Tibial nerve (tissue), 4 donors: ENCODE results near the gene MED28.

ENCODE experiments used
- EP300 ChIP-seq, 2 donors: sonication (generic); formaldehyde crosslinking; IDR thresholded peaks; one replicate each; pipeline ENCODE4 v1.6.1; 2017; ENCODE audit warnings: antibody characterized with exemption in 2 of 2, mild to moderate bottlenecking in 1 of 2
- POLR2A ChIP-seq, 2 donors: fragments of 450-650 bp; IDR thresholded peaks; one replicate each; pipeline ENCODE4 v1.6.1; 2017; ENCODE audit warnings: antibody characterized with exemption in 2 of 2, mild to moderate bottlenecking in 2 of 2, moderate library complexity in 2 of 2
- TF ChIP-seq, protein P1 (sequence below), 5 experiments: fragments of 200-600 bp in 3 of 5; fragments of 450-650 bp in 2 of 5; sonication (generic) in 3 of 5; IDR thresholded peaks; one replicate each; pipeline ENCODE4 v1.5.1; 2016 to 2019; ENCODE audit warnings: antibody characterized with exemption in 5 of 5, mild to moderate bottlenecking in 3 of 5, moderate library complexity in 2 of 5

DNA sequence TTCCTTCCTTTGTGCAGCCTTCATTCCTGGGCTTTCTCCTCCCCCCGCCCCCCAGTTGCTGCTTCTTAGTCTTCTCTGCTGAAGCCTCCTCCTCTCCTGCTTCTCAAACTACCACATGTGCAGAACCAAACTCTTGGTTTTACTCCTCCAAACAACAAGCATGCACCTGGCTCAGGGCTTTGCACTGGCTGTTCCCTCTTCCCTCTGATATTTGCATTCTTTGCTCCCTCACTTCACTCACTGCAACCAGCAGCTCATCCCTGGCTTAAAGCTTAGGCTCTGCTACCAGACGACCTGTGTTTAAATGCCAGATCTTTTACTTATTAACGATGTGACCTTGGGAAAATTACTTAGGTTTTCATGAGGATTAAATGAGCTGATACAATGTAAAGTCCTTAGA is 51.4 kb downstream of the MED28 start:
- TF ChIP-seq POLR2A (IDR thresholded peaks at IDR 0.05), result no peak
- TF ChIP-seq, protein P1, sequence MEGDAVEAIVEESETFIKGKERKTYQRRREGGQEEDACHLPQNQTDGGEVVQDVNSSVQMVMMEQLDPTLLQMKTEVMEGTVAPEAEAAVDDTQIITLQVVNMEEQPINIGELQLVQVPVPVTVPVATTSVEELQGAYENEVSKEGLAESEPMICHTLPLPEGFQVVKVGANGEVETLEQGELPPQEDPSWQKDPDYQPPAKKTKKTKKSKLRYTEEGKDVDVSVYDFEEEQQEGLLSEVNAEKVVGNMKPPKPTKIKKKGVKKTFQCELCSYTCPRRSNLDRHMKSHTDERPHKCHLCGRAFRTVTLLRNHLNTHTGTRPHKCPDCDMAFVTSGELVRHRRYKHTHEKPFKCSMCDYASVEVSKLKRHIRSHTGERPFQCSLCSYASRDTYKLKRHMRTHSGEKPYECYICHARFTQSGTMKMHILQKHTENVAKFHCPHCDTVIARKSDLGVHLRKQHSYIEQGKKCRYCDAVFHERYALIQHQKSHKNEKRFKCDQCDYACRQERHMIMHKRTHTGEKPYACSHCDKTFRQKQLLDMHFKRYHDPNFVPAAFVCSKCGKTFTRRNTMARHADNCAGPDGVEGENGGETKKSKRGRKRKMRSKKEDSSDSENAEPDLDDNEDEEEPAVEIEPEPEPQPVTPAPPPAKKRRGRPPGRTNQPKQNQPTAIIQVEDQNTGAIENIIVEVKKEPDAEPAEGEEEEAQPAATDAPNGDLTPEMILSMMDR (IDR thresholded peaks at IDR 0.05), result no peak
- TF ChIP-seq EP300 (IDR thresholded peaks at IDR 0.05), result no peak
